Measurements from ENCODE around the gene LY6G5C.

The LY6G5C gene

GRCh38 chr6:31641370-31641769 lies 39.5 kb downstream of the LY6G5C start:
- no peaks in the 10 kb centered on the region for H3K4me1 ChIP-seq (ENCODE audit: control insufficient read depth in 1 of 2, insufficient read depth in 2 of 2, low read length in 2 of 2)
- H3K27me3 ChIP-seq (ENCODE audit: low read depth, low read length), result no peaks in the 10 kb centered on the region
- no peak overlapping the region for H3K4me3 ChIP-seq (ENCODE audit: low read depth in 1 of 2, low read length in 2 of 2)
- peaks cover 75 to 97% of the 10 kb centered on the region in 2 donors for H3K36me3 ChIP-seq (ENCODE audit: control insufficient read depth in 1 of 2, insufficient read depth in 2 of 2, low read length in 2 of 2)
- no peak overlapping the region for H3K27ac ChIP-seq (ENCODE audit: low read length)
- no peaks in the 10 kb centered on the region for H3K9me3 ChIP-seq (ENCODE audit: control insufficient read depth in 1 of 2, low read length in 2 of 2)

GRCh38 chr6:31640612-31641011 lies 40.3 kb downstream of the LY6G5C start:
- Histone ChIP-seq H3K4me1 (ENCODE audit: control insufficient read depth in 1 of 2, insufficient read depth in 2 of 2, low read length in 2 of 2) (no peaks in the 10 kb centered on the region), H3K36me3 (ENCODE audit: control insufficient read depth in 1 of 2, insufficient read depth in 2 of 2, low read length in 2 of 2) (peaks cover 79 to 97% of the 10 kb centered on the region in 2 donors), H3K4me3 (ENCODE audit: low read depth in 1 of 2, low read length in 2 of 2) (no peak overlapping the region), H3K27ac (ENCODE audit: low read length) (no peak overlapping the region), H3K27me3 (ENCODE audit: low read depth, low read length) (no peaks in the 10 kb centered on the region), H3K9me3 (ENCODE audit: control insufficient read depth in 1 of 2, low read length in 2 of 2) (no peaks in the 10 kb centered on the region)

- H3K9me3 ChIP-seq (ENCODE audit: control insufficient read depth in 1 of 2, low read length in 2 of 2), result no peaks in the 10 kb centered on the region
- no peak overlapping the region for H3K4me3 ChIP-seq (ENCODE audit: low read depth in 1 of 2, low read length in 2 of 2)
- no peaks in the 10 kb centered on the region for H3K27me3 ChIP-seq (ENCODE audit: low read depth, low read length)
- peaks cover 79 to 97% of the 10 kb centered on the region in 2 donors for H3K36me3 ChIP-seq (ENCODE audit: control insufficient read depth in 1 of 2, insufficient read depth in 2 of 2, low read length in 2 of 2)
- H3K4me1 ChIP-seq (ENCODE audit: control insufficient read depth in 1 of 2, insufficient read depth in 2 of 2, low read length in 2 of 2), result no peaks in the 10 kb centered on the region
- no peak overlapping the region for H3K27ac ChIP-seq (ENCODE audit: low read length)
These were observed 41.4 kb downstream of the LY6G5C start for GRCh38 chr6:31639449-31639861.

GRCh38 chr6:31639043-31639442 lies 41.8 kb downstream of the LY6G5C start:
- Histone ChIP-seq H3K36me3 (ENCODE audit: control insufficient read depth in 1 of 2, insufficient read depth in 2 of 2, low read length in 2 of 2) (peaks cover 79 to 97% of the 10 kb centered on the region in 2 donors), H3K4me1 (ENCODE audit: control insufficient read depth in 1 of 2, insufficient read depth in 2 of 2, low read length in 2 of 2) (no peaks in the 10 kb centered on the region), H3K27ac (ENCODE audit: low read length) (no peak overlapping the region), H3K9me3 (ENCODE audit: control insufficient read depth in 1 of 2, low read length in 2 of 2) (no peaks in the 10 kb centered on the region), H3K4me3 (ENCODE audit: low read depth in 1 of 2, low read length in 2 of 2) (no peak overlapping the region), H3K27me3 (ENCODE audit: low read depth, low read length) (no peaks in the 10 kb centered on the region)

- Histone ChIP-seq H3K4me3 (ENCODE audit: low read depth in 1 of 2, low read length in 2 of 2) (no peak overlapping the region), H3K4me1 (ENCODE audit: control insufficient read depth in 1 of 2, insufficient read depth in 2 of 2, low read length in 2 of 2) (peaks cover 0 to 3% of the 10 kb centered on the region in 2 donors), H3K9me3 (ENCODE audit: control insufficient read depth in 1 of 2, low read length in 2 of 2) (no peaks in the 10 kb centered on the region), H3K27ac (ENCODE audit: low read length) (no peak overlapping the region), H3K36me3 (ENCODE audit: control insufficient read depth in 1 of 2, insufficient read depth in 2 of 2, low read length in 2 of 2) (peaks cover 75 to 96% of the 10 kb centered on the region in 2 donors), H3K27me3 (ENCODE audit: low read depth, low read length) (no peaks in the 10 kb centered on the region)
These were observed 43.9 kb downstream of the LY6G5C start for GRCh38 chr6:31636698-31637596.

GRCh38 chr6:31634969-31635575 lies 45.8 kb downstream of the LY6G5C start:
- H3K9me3 ChIP-seq (ENCODE audit: control insufficient read depth in 1 of 2, low read length in 2 of 2), result no peaks in the 10 kb centered on the region
- peaks cover 71 to 96% of the 10 kb centered on the region in 2 donors for H3K36me3 ChIP-seq (ENCODE audit: control insufficient read depth in 1 of 2, insufficient read depth in 2 of 2, low read length in 2 of 2)
- no peak overlapping the region for H3K27ac ChIP-seq (ENCODE audit: low read length)
- H3K4me1 ChIP-seq (ENCODE audit: control insufficient read depth in 1 of 2, insufficient read depth in 2 of 2, low read length in 2 of 2), result peaks cover 0 to 3% of the 10 kb centered on the region in 2 donors
- H3K27me3 ChIP-seq (ENCODE audit: low read depth, low read length), result no peaks in the 10 kb centered on the region
- H3K4me3 ChIP-seq (ENCODE audit: low read depth in 1 of 2, low read length in 2 of 2), result no peak overlapping the region

GRCh38 chr6:31634131-31634530 lies 46.7 kb downstream of the LY6G5C start:
- H3K36me3 ChIP-seq (ENCODE audit: control insufficient read depth in 1 of 2, insufficient read depth in 2 of 2, low read length in 2 of 2), result peaks cover 65 to 96% of the 10 kb centered on the region in 2 donors
- H3K4me3 ChIP-seq (ENCODE audit: low read depth in 1 of 2, low read length in 2 of 2), result no peak overlapping the region
- no peaks in the 10 kb centered on the region for H3K27me3 ChIP-seq (ENCODE audit: low read depth, low read length)
- no peaks in the 10 kb centered on the region for H3K9me3 ChIP-seq (ENCODE audit: control insufficient read depth in 1 of 2, low read length in 2 of 2)
- H3K4me1 ChIP-seq (ENCODE audit: control insufficient read depth in 1 of 2, insufficient read depth in 2 of 2, low read length in 2 of 2), result peaks cover 0 to 3% of the 10 kb centered on the region in 2 donors
- no peak overlapping the region for H3K27ac ChIP-seq (ENCODE audit: low read length)

- Histone ChIP-seq H3K27me3 (ENCODE audit: low read depth, low read length) (no peaks in the 10 kb centered on the region), H3K4me3 (ENCODE audit: low read depth in 1 of 2, low read length in 2 of 2) (no peak overlapping the region), H3K36me3 (ENCODE audit: control insufficient read depth in 1 of 2, insufficient read depth in 2 of 2, low read length in 2 of 2) (peaks cover 69 to 96% of the 10 kb centered on the region in 2 donors), H3K9me3 (ENCODE audit: control insufficient read depth in 1 of 2, low read length in 2 of 2) (no peaks in the 10 kb centered on the region), H3K27ac (ENCODE audit: low read length) (no peak overlapping the region), H3K4me1 (ENCODE audit: control insufficient read depth in 1 of 2, insufficient read depth in 2 of 2, low read length in 2 of 2) (peaks cover 0 to 3% of the 10 kb centered on the region in 2 donors)
These were observed 47.4 kb downstream of the LY6G5C start for GRCh38 chr6:31633447-31633846.

GRCh38 chr6:31632279-31632946 lies 48.5 kb downstream of the LY6G5C start:
- no peak overlapping the region for H3K4me3 ChIP-seq (ENCODE audit: low read depth in 1 of 2, low read length in 2 of 2)
- H3K9me3 ChIP-seq (ENCODE audit: control insufficient read depth in 1 of 2, low read length in 2 of 2), result no peaks in the 10 kb centered on the region
- peaks cover 76 to 97% of the 10 kb centered on the region in 2 donors for H3K36me3 ChIP-seq (ENCODE audit: control insufficient read depth in 1 of 2, insufficient read depth in 2 of 2, low read length in 2 of 2)
- H3K4me1 ChIP-seq (ENCODE audit: control insufficient read depth in 1 of 2, insufficient read depth in 2 of 2, low read length in 2 of 2), result peaks cover 0 to 3% of the 10 kb centered on the region in 2 donors
- H3K27ac ChIP-seq (ENCODE audit: low read length), result no peak overlapping the region
- H3K27me3 ChIP-seq (ENCODE audit: low read depth, low read length), result no peaks in the 10 kb centered on the region

- H3K27ac ChIP-seq (ENCODE audit: low read length), result no peak overlapping the region
- H3K27me3 ChIP-seq (ENCODE audit: low read depth, low read length), result no peaks in the 10 kb centered on the region
These were observed 49.1 kb downstream of the LY6G5C start for GRCh38 chr6:31631681-31632278.

GRCh38 chr6:31631209-31631608 lies 49.7 kb downstream of the LY6G5C start:
- Histone ChIP-seq H3K4me1 (ENCODE audit: control insufficient read depth in 1 of 2, insufficient read depth in 2 of 2, low read length in 2 of 2) (peaks cover 0 to 3% of the 10 kb centered on the region in 2 donors), H3K27ac (ENCODE audit: low read length) (no peak overlapping the region), H3K4me3 (ENCODE audit: low read depth in 1 of 2, low read length in 2 of 2) (no peak overlapping the region), H3K9me3 (ENCODE audit: control insufficient read depth in 1 of 2, low read length in 2 of 2) (no peaks in the 10 kb centered on the region), H3K27me3 (ENCODE audit: low read depth, low read length) (no peaks in the 10 kb centered on the region), H3K36me3 (ENCODE audit: control insufficient read depth in 1 of 2, insufficient read depth in 2 of 2, low read length in 2 of 2) (peaks cover 77 to 97% of the 10 kb centered on the region in 2 donors)

More at GRCh38 chr6:31631681-31632278, 49.1 kb downstream of the LY6G5C start:
- Histone ChIP-seq H3K4me1 (ENCODE audit: control insufficient read depth in 1 of 2, insufficient read depth in 2 of 2, low read length in 2 of 2) (peaks cover 0 to 3% of the 10 kb centered on the region in 2 donors), H3K4me3 (ENCODE audit: low read depth in 1 of 2, low read length in 2 of 2) (no peak overlapping the region), H3K9me3 (ENCODE audit: control insufficient read depth in 1 of 2, low read length in 2 of 2) (no peaks in the 10 kb centered on the region), H3K36me3 (ENCODE audit: control insufficient read depth in 1 of 2, insufficient read depth in 2 of 2, low read length in 2 of 2) (peaks cover 77 to 97% of the 10 kb centered on the region in 2 donors)
